ENCODE results near the gene MBTPS1.

DNA sequence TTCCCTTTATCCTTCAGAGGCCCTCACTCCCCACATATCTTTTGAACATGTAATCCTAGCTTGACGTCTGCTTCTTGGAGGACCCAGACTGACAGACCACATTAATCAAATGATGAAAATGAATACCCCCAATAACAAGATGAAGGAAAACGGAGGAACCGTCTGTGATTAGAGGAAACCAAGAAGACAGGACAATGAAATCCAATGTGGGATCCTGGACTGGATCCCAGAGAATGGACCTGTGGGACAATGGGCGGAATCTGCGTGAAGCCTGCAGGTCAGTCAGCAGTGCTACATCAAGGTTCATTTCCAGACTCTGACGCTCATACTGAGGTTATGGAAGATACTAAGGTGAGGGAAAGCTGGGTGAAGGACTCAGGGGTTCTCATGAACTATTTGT lies 35.9 kb downstream of the MBTPS1 start:
- TF ChIP-seq, protein P1, sequence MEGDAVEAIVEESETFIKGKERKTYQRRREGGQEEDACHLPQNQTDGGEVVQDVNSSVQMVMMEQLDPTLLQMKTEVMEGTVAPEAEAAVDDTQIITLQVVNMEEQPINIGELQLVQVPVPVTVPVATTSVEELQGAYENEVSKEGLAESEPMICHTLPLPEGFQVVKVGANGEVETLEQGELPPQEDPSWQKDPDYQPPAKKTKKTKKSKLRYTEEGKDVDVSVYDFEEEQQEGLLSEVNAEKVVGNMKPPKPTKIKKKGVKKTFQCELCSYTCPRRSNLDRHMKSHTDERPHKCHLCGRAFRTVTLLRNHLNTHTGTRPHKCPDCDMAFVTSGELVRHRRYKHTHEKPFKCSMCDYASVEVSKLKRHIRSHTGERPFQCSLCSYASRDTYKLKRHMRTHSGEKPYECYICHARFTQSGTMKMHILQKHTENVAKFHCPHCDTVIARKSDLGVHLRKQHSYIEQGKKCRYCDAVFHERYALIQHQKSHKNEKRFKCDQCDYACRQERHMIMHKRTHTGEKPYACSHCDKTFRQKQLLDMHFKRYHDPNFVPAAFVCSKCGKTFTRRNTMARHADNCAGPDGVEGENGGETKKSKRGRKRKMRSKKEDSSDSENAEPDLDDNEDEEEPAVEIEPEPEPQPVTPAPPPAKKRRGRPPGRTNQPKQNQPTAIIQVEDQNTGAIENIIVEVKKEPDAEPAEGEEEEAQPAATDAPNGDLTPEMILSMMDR (conservative IDR thresholded peaks at IDR 0.05; ENCODE audit: low read length) = no peak
- TF ChIP-seq EZH2phosphoT487 (IDR thresholded peaks at IDR 0.05; ENCODE audit: borderline replicate concordance) = no peak

Data from Loucy (cell line).